IPS-18c (cell line): ENCODE measurements around the gene RASSF9.

Experiments used
- H3K4me3 ChIP-seq: 2 replicates; pipeline ENCODE4 v1.7.0; 2013; ENCODE audit warnings: low read depth, mild to moderate bottlenecking, low read length, moderate library complexity; ENCODE audit not compliant: insufficient read depth
- H3K9me3 ChIP-seq: one replicate; pipeline ENCODE4 v1.6.1; 2013; ENCODE audit warnings: mild to moderate bottlenecking, low read length, moderate library complexity; ENCODE audit not compliant: control insufficient read depth, insufficient read depth

RASSF9 gene

DNA sequence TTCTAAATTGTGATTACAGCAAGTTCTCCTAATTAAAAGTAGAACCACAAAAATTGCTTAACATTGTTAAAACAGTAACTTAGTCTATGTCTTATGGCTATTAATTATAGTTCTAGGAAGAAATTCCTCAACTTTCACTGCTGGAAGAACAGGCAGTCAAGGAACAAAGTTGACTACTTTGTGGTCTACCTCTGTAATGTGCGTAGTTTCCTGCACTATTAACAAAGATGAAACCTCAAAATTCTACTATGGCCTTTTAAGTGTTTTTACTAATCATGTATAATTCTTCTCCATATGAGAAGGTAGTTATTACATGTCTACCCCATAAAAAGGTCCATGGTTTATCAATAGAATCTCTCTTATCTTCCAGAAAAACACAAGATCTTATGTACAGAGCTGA is 7.6 kb downstream of the RASSF9 start:
- H3K4me3 ChIP-seq, result no peak overlapping the region
- no peaks in the 10 kb centered on the region for H3K9me3 ChIP-seq

DNA sequence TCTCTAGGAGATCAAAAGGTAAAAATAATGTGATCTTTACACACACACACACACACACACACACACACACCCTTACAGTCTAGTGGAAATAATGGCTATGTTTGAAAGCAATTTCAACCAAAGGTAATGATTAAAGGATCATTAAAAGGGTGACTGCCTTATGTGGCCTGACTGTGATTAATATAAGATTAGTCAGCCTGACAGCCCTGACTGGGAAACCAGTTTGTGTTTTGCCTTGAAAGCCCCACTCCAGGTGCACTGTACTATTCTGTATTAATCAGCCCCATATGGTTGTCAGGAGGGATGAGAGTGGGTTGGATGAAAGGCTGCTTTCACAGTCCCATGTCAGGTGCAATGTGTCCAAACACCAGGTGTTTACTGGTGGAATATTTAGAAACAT is 10.5 kb downstream of the RASSF9 start:
- Histone ChIP-seq H3K9me3 (no peaks in the 10 kb centered on the region), H3K4me3 (no peak overlapping the region)

DNA sequence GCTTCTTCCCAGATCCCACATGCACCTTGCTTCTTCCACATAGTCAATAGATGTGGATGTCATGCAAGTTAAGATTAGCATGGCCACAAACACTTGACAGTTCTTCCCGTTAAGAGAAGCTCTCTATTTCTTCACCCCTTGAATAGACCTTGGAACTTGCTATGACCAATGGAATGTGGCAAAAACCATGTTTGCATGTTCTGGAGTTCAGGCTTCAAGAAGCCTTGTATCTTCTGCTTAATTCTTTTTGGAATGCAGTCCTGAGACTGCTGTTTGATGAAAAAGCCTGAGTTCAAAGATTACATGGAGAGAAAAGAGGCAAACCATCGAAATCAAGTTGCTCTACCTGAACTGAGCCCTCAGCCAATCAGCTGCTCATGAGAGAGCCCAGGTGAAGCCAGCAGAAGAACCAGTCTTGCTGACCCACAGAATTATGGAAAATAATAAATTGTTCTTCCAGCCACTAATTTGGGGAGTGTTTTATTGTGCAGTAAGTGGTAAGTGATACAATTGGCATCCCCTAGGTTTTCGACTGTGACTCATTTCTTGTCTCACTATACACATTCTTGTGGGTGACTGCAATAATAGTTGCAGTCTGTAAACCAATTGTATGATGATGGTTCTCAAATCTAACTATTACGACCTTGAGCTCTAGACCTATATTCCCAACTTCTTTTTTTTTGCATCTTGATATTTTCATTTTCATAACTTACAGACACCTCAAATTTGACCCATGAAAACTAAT is 12.6 kb downstream of the RASSF9 start:
- no peak overlapping the region for H3K4me3 ChIP-seq

DNA sequence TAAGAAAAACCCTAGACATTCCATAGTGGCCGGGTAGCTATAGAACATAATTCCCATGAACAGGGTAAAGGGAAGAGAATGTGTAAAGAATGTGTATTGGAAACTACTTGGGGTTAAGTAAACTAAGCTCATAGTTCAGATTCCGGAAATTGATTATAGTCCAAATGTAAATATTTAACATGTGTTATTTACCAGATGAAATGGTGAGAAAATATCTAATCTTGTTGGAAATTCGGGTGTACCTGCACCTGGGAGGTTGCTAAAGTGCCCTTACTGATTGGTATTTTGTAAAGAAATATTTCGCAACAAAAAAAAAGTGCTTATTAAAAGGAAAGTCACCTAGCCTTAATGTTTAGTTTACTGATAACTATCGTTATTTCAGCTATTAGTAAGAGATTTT is 14.4 kb downstream of the RASSF9 start:
- no peaks in the 10 kb centered on the region for H3K9me3 ChIP-seq
- H3K4me3 ChIP-seq, result no peak overlapping the region

More for the DNA sequence above, 12.6 kb downstream of the RASSF9 start:
- H3K9me3 ChIP-seq, result no peaks in the 10 kb centered on the region

DNA sequence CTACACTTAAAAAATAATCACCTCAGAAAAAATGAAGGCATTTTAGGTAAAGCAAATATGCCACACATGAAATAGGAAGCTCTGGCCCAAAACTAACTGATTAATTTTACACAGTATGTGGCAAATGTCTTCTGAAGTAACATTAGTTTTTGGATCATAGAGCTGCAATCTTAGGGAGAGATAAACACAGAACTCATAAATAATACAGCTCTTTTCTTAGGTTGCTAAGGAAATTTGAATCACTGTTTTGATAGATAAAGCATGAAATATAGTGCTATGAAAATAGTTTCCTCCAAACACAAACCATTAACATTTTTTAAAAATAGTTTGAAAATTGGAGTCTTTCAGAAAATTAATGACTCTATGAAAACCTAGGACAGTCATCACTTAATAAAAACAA is 15.0 kb downstream of the RASSF9 start:
- Histone ChIP-seq H3K9me3 (no peaks in the 10 kb centered on the region), H3K4me3 (no peak overlapping the region)

DNA sequence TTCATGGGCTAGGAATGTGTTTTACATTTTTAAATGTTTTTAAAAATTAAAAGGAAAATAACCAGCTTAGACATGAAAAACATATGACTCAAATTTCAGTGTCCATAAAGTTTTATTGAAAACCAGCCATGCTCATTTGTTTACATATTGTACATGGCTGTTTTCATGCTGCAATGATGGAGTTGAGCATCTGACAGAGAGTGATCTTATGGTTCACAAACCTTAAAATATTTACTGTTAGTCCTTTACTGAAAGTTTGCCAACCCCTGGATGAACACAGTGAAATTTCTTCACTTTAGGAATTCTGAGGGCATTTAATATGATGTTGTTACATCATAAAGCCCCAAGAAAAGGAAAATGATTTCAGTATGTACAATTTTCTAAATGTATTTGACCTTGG is 16.1 kb downstream of the RASSF9 start:
- H3K4me3 ChIP-seq, result no peak overlapping the region
- H3K9me3 ChIP-seq, result no peaks in the 10 kb centered on the region

DNA sequence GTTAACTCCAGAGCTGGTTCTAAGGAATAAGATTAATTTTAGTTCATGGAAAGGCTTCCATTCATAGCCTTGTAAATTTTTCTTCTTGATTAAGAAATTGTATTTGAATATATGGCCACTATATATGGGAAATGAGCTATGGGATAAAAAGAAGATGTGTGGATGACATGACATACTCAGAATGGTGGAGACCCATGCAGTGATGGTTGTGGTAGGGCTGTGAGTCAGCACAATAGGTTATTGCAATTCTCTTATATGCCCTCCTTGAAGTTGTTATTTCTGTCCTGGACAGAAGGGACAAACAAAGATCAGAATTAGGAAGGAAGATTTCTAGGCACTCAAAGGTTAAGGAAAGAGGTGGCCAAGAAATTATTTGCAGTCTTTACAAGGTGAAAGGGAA is 21.5 kb downstream of the RASSF9 start:
- Histone ChIP-seq H3K9me3 (no peaks in the 10 kb centered on the region), H3K4me3 (no peak overlapping the region)

DNA sequence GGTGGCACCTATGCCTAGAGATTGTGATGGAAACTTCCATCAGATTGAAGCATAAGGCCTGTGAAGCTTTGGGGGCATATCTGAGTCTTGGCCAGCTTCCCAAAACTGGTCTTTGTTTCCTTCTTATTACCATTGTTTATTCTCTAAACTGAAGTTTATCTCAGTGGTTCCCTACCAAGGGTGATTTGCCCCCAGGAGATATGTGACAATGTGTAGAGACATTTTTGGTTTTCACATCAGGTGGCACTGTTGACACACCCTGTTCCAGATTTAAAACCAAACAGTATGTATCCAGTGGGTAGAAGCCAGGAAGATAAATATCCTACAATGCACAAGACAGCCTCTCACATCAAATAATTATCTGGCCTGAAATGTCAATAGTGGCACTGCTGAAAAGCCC is 22.1 kb downstream of the RASSF9 start:
- Histone ChIP-seq H3K4me3 (no peak overlapping the region), H3K9me3 (no peaks in the 10 kb centered on the region)

DNA sequence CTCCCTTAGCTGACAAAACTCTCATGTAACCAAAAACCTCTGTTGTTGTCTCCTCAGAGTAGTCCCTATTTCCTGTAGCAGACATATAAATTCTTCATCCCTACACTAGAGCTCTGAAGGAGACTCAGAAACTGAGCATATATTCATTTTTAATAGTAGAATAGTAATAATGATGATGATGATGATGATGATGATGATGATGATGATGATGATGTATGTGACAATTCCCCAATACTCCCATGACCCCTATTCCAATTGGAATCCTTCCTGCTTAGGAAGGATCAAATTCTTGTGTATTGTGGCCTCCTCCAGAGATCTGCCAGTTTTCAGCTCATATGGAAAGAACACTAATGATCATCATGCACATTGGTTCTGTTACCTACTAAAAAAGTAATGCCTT is 26.7 kb downstream of the RASSF9 start:
- no peaks in the 10 kb centered on the region for H3K9me3 ChIP-seq
- no peak overlapping the region for H3K4me3 ChIP-seq

DNA sequence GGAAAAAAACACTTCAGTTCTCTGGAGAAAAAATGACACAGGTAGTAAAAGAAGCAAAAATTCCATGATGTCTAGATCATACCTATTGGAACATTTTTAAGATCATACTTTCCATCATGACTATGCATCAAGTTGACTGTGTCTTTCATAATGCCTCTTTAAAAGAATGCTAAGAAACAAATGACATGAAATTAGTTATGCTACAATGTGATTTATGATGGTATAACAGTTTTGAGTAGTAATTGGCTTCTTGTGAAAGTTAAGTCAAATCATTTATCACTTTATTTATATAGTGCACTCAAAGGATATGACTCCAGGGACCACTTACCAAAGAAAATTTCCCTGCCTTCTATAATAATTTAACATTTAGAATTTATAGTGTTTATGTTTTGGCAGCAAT is 28.5 kb downstream of the RASSF9 start:
- Histone ChIP-seq H3K9me3 (no peaks in the 10 kb centered on the region), H3K4me3 (no peak overlapping the region)

DNA sequence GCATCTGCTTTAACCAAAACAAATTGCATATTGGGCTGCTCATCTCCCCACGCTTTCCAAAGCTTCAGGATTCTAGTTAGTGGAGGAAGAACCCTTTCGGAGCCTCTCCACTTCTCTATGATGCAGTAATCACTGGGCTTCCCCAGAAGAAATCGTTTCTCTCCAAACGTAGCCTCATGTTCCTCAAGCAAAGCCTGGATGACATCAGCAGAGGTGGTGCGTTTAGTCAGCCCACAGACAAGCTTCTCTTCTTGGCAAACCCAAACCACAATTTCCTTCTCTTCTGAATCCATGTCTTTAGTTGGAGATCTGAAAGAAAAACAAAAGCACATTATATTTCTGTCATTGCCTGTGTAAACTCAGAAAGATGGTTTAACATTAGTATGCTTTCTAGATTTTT is 30.6 kb downstream of the RASSF9 start:
- H3K4me3 ChIP-seq, result no peak overlapping the region
- H3K9me3 ChIP-seq, result no peaks in the 10 kb centered on the region

DNA sequence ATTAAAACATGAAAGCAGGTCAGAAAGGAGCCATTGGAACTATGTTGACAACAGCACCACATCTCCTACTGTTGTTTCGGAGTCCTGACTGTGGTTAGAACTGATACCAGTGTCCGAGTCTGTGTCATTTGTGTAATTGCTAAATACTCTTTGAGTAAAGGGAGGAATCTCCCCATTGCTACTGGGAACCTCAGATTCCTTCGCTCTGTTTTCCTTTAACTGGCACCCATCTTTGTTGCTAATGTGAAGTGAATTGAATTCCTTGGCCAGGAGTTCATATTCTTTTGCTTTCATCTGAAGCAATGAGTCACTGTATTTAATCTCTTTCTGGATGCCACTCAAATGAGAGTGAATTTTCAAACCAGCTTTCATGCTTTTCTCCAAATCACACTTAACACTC is 31.5 kb downstream of the RASSF9 start:
- no peaks in the 10 kb centered on the region for H3K9me3 ChIP-seq
- H3K4me3 ChIP-seq, result no peak overlapping the region

DNA sequence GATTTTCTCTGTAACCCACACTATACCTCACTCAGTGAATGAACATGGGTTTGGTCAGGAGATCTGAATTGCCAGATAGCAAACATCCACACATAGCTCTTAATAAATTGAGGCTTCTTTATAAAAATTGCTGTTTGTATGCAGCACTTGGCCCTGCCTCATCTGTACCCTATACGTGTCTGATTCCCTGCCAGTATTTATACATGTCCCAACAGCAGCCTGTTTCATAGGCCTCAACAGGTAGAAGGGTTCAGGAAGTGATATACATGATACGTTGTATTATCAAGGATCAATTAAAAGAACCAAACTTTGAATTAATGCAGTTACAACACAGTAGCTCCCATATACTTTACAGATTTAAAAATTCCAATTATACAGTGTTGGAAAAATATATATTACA is 32.3 kb downstream of the RASSF9 start:
- no peaks in the 10 kb centered on the region for H3K9me3 ChIP-seq
- no peak overlapping the region for H3K4me3 ChIP-seq

DNA sequence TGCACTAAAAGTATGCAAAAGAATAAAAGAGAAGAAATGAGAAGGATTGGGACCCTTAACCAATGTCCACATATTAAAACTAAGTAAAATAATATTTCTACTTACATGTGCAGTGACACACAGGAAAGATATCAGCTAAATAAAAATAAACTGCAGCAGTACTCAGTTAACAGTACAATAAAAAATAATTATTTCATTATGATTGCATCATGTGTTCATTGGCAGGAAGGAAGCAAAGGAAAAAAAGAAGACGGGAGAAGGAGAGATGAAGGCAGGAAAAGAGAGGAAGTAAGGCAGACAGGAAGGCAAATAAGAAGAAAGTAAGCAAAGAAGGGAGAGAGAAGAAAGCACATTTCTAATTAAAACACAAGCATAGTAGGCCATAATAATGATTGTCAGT is 33.0 kb downstream of the RASSF9 start:
- Histone ChIP-seq H3K9me3 (no peaks in the 10 kb centered on the region), H3K4me3 (no peak overlapping the region)

DNA sequence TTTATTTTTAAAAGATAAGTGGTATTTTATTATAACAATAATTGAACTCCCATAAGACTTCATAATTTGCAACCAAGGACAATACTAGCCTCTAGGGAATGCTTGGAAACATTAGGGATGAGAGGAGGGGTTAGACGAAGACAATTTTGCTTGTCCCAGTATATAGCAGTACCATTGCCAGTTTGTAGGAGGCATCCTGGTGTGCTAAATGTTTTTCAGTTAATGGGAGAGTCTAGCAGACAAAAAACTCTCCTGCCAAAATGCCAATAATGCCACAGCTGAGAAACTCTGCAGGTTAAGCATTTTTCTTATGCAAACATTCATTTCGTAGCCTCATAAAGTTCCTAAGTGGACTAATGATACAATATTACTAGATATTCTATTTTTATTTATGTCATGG is 38.1 kb downstream of the RASSF9 start:
- Histone ChIP-seq H3K4me3 (no peak overlapping the region), H3K9me3 (no peaks in the 10 kb centered on the region)

DNA sequence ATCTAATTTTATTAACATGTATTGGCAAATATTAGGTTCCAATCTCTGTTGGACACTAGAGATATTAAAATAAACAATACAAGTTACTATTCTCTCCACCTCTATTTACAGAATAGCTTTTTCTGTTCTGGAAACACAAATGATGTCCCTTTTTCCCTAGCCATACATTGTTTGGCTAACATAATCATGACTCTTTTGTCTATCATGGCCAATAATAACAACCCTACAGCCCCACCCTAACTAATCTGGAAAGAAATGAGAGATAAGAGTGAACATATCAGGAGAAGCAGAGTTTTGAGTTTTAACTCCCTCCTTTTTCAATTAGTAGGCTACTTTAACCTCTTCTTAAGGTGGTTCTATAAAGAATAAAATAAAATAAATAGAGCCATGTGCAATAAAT is 40.2 kb downstream of the RASSF9 start:
- Histone ChIP-seq H3K9me3 (no peaks in the 10 kb centered on the region), H3K4me3 (no peak overlapping the region)

DNA sequence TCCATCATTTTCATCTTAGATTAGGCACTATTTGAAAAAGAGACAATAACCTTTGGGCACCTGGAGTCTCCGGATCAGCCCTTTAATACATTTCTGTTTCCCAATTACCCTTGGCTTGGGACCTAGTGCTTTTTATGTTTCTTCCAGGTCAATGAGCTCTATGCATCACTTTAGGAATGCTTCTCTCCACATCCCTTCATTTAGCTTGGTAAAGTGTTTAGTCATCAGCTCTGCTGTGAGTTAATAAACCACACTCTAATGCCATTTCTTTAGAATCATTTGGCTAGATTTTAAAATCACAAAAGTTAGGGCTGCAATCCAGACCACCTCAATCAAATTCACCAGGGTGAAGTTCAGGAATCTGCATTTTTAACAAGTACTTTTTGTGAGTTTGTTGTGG is 41.7 kb downstream of the RASSF9 start:
- H3K4me3 ChIP-seq, result no peak overlapping the region
- no peaks in the 10 kb centered on the region for H3K9me3 ChIP-seq

DNA sequence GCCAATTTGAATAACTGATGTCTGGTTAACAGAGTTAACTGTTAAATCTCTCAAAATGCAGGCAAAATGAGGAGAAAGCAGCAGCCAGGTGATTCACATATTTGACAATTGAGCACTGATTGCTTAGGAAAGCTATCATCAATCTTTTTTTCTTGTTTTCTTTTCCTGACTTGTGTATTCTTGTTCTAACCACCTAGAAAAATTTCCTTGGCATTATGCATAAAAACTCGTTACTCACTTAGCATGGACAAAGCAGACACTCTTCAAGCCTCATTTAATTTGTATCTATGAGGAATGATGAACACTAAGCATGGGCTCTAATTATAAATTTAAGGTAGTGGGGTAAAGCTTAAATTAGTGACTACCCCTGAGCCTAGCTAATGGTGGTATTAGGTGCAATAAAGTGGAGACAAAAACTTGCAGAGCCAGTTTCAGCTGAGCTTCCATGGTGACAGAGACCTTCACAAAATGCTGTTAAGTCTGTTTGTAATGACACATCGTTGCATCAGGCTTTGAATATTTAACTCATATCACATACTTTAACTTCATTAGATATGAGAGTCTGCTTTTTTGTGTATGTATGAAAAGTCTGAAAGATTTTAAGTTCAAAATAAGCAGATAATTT is 52.0 kb downstream of the RASSF9 start:
- Histone ChIP-seq H3K9me3 (no peaks in the 10 kb centered on the region), H3K4me3 (no peak overlapping the region)

DNA sequence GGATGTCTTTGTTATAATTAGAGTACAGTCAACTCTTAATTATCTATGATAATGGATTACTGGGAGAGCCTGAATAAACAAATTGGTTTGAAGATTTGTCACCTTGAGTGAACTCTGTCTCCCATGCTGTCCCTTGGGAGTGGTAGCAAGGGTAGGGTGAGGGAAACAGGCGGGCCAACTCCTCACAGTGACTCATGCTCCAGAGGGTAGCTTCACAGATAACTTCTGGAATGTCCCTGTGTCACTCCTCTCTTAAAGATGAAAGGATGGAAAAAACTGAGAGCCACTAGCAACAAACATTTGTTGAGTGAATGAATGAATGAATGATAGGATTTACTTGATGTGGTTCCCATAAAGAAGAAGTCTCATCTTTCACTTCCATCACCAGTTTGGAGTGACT is 53.5 kb downstream of the RASSF9 start:
- Histone ChIP-seq H3K4me3 (no peak overlapping the region), H3K9me3 (no peaks in the 10 kb centered on the region)
